Activated naive CD4-positive, alpha-beta T cell treated with anti-CD3 and anti-CD28 coated beads, Interleukin-2, amount 10 ng/mL, durations not matched to agents 7 days and 5 days (primary cell): Measurements from ENCODE around the gene SFXN1.

Experiments used
- CTCF ChIA-PET: fragments of 350-600 bp; sonication (Branson Sonifier 250); formaldehyde crosslinking; loops from one replicate; lab custom pipeline; 2021; ENCODE audit warnings: antibody characterized with exemption; lab: Charles Lee
- DNase-seq: peaks from one replicate; pipeline ENCODE4 v3.0.0-alpha.2; 2020
- H3K27ac Mint-ChIP-seq: one replicate; pipeline ENCODE4 v1.8.0; 2021; ENCODE audit warnings: mild to moderate bottlenecking, moderate library complexity, mixed read lengths
- H3K27me3 Mint-ChIP-seq: one replicate; pipeline ENCODE4 v1.8.0; 2021; ENCODE audit warnings: mild to moderate bottlenecking, mixed read lengths
- H3K36me3 Mint-ChIP-seq: one replicate; pipeline ENCODE4 v1.8.0; 2021; ENCODE audit warnings: mixed read lengths
- H3K4me1 Mint-ChIP-seq: one replicate; pipeline ENCODE4 v1.8.0; 2021; ENCODE audit warnings: mixed read lengths
- H3K4me3 Mint-ChIP-seq: one replicate; pipeline ENCODE4 v1.8.0; 2021; ENCODE audit warnings: mild to moderate bottlenecking, moderate library complexity, mixed read lengths
- H3K9me3 Mint-ChIP-seq: one replicate; pipeline ENCODE4 v1.8.0; 2021; ENCODE audit warnings: mixed read lengths

SFXN1 gene

DNA sequence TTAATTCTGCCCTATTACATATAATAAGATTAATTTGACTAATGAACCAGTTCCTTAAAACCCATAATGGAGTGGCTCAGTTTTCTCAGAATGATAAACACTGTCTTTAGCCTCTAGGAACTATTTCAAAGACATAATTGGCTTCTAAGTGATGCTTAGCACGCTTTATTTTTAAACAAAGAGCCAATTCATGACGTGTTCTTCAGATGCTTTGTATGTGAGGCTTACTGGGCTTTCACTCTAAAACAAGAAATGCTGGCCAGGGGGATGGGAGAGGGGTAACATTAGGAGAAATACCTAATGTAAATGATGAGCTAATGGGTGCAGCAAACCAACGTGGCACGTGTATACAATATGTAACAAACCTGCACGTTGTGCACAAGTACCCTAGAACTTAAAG lies 7.6 kb upstream of the SFXN1 start:
- Mint-ChIP-seq H3K27ac (no peak overlapping the region), H3K27me3 (peaks cover 21% of the 10 kb centered on the region), H3K4me3 (no peak overlapping the region), H3K36me3 (no peaks in the 10 kb centered on the region), H3K4me1 (peaks cover 7% of the 10 kb centered on the region), H3K9me3 (no peaks in the 10 kb centered on the region)
- CTCF ChIA-PET = no interaction called here
- no peak for DNase-seq

DNA sequence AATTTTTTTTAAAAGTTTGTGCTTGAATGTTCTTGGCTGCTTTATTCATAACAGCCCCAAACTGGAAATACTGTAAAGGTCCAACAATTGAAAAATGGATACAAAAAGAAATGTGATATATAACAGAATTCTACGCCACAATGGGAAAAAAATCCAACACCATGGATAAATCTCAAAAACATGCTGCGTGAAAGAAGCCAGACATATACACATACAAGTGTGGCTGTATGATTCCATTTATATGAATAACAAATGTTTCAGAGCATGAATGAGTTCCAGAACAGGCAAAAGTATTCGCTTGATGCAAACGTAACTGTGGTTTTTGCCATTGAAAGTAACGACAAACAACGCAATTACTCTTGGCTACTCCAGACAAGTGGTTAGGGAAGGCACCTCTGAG lies 7.2 kb upstream of the SFXN1 start:
- CTCF ChIA-PET = no interaction called here
- Mint-ChIP-seq H3K27me3 (peaks cover 25% of the 10 kb centered on the region), H3K27ac (no peak overlapping the region), H3K4me1 (peaks cover 9% of the 10 kb centered on the region), H3K9me3 (no peaks in the 10 kb centered on the region), H3K4me3 (no peak overlapping the region), H3K36me3 (no peaks in the 10 kb centered on the region)
- DNase-seq = no peak

DNA sequence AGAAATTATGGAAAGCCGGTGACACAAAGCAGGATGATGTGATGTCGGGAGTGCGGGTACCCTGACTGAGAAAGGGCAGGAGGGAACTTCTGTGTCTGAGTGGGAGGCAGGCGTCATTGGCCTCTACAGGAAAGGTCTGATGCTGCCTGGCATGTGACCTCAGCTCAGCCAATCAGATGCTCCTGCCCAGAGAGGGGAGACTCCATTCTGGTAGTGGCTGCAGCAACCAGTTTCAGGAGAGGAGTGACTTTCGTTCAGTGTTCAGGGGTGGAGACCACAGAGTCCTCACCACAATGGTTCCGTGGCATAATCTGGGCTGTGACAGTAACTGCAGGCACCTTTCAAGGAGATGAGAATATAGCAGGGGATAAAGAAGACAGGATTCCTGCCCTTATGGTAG lies 6.7 kb upstream of the SFXN1 start:
- Mint-ChIP-seq H3K4me1 (peaks cover 11% of the 10 kb centered on the region), H3K4me3 (no peak overlapping the region), H3K27ac (no peak overlapping the region), H3K27me3 (peaks cover 29% of the 10 kb centered on the region), H3K36me3 (no peaks in the 10 kb centered on the region), H3K9me3 (no peaks in the 10 kb centered on the region)
- DNase-seq = peak; percentile 48
- CTCF ChIA-PET = interaction anchor here (1.2 kb wide), 1 partner anchor 63 kb away, joined by 3 read pairs; no protein-coding TSS in a partner anchor

DNA sequence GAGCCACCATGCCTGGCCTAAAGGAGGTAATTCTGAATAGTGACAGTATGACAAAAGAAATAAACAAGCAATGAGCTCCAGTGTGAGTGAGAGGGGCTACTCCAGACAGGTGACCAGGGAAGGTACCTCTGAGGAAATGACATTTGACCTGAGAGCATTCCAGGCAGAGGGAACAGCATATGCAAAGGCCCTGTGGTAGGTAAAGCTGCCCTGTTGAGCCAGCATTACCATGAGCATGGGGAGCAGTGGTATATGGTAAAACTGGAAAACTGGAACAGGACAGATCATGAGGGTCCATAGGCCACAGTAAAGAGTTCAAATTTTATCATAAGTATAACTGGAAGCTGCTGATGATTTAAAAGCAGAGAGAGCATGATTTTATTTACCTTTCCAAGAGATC lies 6.0 kb upstream of the SFXN1 start:
- no peak for DNase-seq
- CTCF ChIA-PET = interaction anchor here (1.2 kb wide), 1 partner anchor 62 kb away, joined by 3 read pairs; no protein-coding TSS in a partner anchor
- Mint-ChIP-seq H3K36me3 (no peaks in the 10 kb centered on the region), H3K4me1 (peaks cover 11% of the 10 kb centered on the region), H3K4me3 (no peak overlapping the region), H3K27ac (no peak overlapping the region), H3K9me3 (no peaks in the 10 kb centered on the region), H3K27me3 (peaks cover 29% of the 10 kb centered on the region)

DNA sequence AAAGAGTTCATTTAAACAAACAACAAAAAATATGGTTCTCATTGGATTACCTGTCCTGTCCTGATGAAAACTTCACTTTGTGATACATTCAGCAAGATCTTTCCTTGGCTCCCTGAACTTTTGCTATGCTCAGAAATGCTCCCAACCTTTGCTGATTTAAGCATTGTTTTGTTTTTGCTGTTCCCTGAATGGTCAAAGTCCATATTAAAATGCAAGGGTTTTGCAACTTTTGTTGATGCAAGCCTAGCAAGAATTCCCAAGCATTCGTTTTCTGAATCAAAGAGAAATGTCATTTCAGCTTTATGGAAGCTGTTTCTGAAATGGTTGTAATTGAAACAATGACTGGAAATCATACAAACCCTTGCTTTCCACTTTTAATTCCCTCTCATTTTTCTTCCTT lies 3.1 kb upstream of the SFXN1 start:
- Mint-ChIP-seq H3K27ac (no peak overlapping the region), H3K4me1 (peaks cover 24% of the 10 kb centered on the region), H3K27me3 (peaks cover 21% of the 10 kb centered on the region), H3K4me3 (no peak overlapping the region), H3K36me3 (peaks cover 13% of the 10 kb centered on the region), H3K9me3 (no peaks in the 10 kb centered on the region)
- DNase-seq = no peak
- CTCF ChIA-PET = interaction anchor here (1.1 to 3.9 kb wide), 3 partner anchors 10 to 14 kb away, joined by 3 to 35 read pairs (median 3); no protein-coding TSS in a partner anchor

DNA sequence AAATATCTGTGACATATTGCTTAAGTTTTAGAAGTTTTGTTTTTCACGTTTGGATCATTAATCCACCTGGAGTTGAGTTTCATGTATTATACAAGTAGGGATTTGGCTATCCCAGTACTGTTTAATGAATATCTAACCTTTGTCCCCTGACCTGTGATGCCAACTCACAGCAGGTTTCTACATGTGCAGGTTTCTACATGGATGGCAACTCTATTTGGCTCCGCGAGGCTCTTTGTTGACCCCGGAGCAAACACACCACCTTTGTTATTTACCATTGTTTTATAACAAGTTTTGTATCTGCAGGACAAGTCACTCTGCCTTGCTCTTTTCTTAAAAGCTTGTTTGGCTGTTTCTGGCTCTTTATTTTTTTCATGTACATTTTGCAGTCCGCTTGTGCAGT lies 920 bp upstream of the SFXN1 start:
- no peak for DNase-seq
- Mint-ChIP-seq H3K9me3 (no peaks in the 10 kb centered on the region), H3K4me1 (peaks cover 38% of the 10 kb centered on the region), H3K27me3 (peaks cover 16% of the 10 kb centered on the region), H3K27ac (peak overlapping the region; percentile 25), H3K36me3 (peaks cover 31% of the 10 kb centered on the region), H3K4me3 (peak overlapping the region; percentile 76)
- CTCF ChIA-PET = interaction anchor here (1.2 to 3.9 kb wide), 3 partner anchors 12 to 241 kb away, joined by 3 to 35 read pairs (median 4); no protein-coding TSS in a partner anchor

DNA sequence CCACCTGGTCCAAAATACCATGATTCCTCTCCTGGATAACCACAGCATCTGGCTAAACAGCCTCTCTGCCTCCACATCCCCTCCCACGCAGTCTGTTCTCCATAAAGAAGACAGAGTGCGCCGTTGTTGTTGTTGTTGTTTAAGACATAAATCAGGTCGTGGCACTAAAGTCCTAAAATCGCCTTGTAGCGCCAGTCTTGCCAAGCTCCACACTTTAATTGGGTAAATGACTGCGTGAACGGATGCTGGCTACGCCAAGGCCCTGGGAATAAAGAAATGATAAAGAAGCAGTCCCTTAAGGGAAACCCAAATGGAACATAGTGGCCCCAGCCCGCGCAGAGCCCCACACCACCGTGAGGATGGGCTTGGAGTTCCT lies 364 bp upstream of the SFXN1 start:
- peaks cover 16% of the 10 kb centered on the region for H3K27me3 Mint-ChIP-seq
- H3K36me3 Mint-ChIP-seq = peaks cover 36% of the 10 kb centered on the region
- H3K4me3 Mint-ChIP-seq = peak overlapping the region; percentile 76
- H3K4me1 Mint-ChIP-seq = peaks cover 42% of the 10 kb centered on the region
- no peaks in the 10 kb centered on the region for H3K9me3 Mint-ChIP-seq
- DNase-seq = no peak
- CTCF ChIA-PET = interaction anchor here (1.2 to 3.9 kb wide), 3 partner anchors 13 to 240 kb away, joined by 3 to 35 read pairs (median 4); no protein-coding TSS in a partner anchor
- peak overlapping the region; percentile 83 for H3K27ac Mint-ChIP-seq

DNA sequence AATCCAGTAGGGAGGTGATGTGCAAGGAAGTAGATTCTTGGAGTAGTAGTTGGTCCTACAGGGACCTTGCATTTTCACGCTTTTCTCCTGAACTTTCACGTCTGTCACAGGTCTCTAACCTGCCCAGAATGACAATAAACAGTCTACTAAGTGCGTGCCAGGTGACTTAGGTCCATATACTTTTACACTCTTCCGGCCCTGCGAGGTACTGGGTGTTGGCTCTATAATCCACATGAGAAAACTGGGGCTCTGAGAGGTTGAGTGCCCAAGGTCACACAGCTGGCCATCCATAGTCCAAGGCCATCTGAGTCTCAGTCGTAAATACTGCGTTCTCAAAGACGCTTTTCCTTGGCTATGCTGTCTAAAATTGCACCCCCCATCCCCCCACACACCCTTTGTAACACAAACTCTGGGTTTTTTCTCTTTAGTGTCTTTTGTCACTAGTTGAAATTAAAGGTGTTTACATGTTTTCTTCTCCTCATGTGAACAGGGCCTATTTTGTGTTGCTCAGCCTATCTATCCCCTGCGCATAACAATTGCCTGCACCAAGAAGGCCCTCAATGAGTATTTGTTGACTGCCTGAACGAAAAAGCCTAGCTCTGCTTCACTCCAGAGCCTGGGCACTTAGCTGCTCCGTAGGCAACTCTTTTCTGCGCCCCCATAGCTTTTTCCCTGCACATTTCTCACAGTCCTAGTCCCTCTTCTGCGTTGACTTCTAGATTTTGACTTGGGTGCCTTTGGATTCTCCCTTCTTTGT lies 943 bp downstream of the SFXN1 start:
- CTCF ChIA-PET = interaction anchor here (1.8 to 2.2 kb wide), 2 partner anchors 15 to 55 kb away, joined by 6 read pairs; no protein-coding TSS in a partner anchor
- Mint-ChIP-seq H3K27ac (peak overlapping the region; percentile 94), H3K4me3 (peak overlapping the region; percentile 94), H3K27me3 (peaks cover 12% of the 10 kb centered on the region), H3K9me3 (no peaks in the 10 kb centered on the region), H3K4me1 (peaks cover 55% of the 10 kb centered on the region), H3K36me3 (peaks cover 49% of the 10 kb centered on the region)
- no peak for DNase-seq

DNA sequence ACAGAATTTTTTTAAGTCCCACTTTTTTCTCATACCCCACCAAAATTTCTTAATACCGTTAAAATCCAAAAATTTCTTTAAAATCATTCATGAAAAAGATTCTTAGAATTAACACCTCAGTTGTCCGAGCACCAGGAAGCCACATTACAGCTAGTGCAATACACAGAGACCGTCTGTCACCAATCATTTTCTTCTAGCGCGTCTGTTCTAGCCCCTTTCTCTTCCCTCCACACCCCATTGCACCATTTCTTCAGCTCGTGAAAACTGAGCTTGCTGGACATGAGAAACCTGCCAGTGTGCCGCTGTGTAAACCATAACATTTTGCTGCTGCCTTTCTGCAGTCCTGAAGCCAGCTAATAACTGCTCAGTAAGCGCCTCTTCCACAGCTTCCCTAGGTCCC lies 5.0 kb downstream of the SFXN1 start:
- Mint-ChIP-seq H3K4me1 (peaks cover 83% of the 10 kb centered on the region), H3K9me3 (no peaks in the 10 kb centered on the region), H3K36me3 (peaks cover 81% of the 10 kb centered on the region), H3K27ac (peak overlapping the region; percentile 55), H3K4me3 (no peak overlapping the region), H3K27me3 (no peaks in the 10 kb centered on the region)
- no peak for DNase-seq
- CTCF ChIA-PET = no interaction called here

DNA sequence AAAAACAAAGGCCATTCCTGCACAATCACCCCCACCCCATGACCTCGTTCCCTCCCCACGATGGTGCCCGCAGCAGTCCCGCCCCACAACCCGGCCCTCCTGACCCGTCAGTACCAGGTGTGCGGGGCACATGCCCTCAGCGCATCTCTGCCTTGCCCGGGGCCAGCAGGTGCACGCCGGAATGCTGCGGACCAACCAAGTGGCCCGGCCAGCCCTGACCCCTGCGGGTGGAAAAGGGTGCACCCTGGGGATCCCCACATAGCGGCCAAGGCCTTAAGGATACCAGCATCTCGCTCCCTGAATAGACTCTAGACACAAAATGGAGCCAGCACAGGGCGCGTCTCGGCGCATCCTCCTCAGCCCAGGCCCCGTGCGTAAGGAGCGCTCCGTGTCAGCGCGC lies 6.0 kb downstream of the SFXN1 start:
- DNase-seq = no peak
- CTCF ChIA-PET = no interaction called here
- H3K4me3 Mint-ChIP-seq = no peak overlapping the region
- peaks cover 92% of the 10 kb centered on the region for H3K4me1 Mint-ChIP-seq
- no peaks in the 10 kb centered on the region for H3K27me3 Mint-ChIP-seq
- no peaks in the 10 kb centered on the region for H3K9me3 Mint-ChIP-seq
- no peak overlapping the region for H3K27ac Mint-ChIP-seq
- H3K36me3 Mint-ChIP-seq = peaks cover 85% of the 10 kb centered on the region

DNA sequence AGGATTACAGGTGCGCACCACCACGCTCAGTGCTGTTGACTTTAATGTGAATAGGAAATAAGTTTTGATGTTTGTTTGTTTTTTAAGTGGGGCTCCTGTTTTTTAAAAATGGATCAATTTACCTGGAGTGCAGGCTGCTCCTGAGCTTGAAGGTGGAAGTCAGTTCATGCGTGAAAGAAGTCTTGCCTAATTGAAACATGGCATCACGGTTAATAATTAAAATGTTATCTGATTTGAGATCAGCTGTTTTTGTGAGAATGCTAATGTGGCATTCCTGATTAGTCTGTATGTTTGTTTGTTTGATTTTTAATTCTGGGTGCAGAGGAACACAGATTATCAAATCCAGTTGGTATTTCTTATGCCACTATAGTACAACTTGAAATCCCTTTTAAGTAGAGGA lies 6.5 kb downstream of the SFXN1 start:
- H3K4me1 Mint-ChIP-seq = peaks cover 93% of the 10 kb centered on the region
- no peak for DNase-seq

DNA sequence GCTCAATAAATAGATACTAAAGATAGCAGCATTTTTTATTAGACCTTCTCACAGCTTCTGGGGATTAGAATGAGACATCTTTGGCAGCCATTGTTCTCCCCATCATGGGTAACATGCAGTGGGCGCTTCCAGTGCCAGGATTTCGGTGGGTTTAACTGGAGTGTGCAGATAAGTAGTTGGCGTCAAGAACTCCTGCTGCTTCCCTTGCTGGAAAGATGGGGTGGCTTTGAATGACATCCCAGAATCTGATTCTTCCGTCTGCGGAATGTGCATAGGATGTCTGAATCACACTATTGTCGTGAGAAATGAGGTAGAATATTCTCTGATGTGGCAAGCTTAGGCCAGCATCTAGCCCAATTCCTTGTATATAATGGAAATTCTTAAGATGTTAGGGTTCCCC lies 7.3 kb downstream of the SFXN1 start:
- Mint-ChIP-seq H3K36me3 (peaks cover 82% of the 10 kb centered on the region), H3K4me3 (no peak overlapping the region), H3K27me3 (no peaks in the 10 kb centered on the region), H3K9me3 (no peaks in the 10 kb centered on the region), H3K4me1 (peaks cover 93% of the 10 kb centered on the region), H3K27ac (no peak overlapping the region)
- DNase-seq = no peak
- CTCF ChIA-PET = interaction anchor here (1.5 kb wide), 1 partner anchor 9 kb away, joined by 4 read pairs; no protein-coding TSS in a partner anchor

More for the DNA sequence above, 6.5 kb downstream of the SFXN1 start:
- Mint-ChIP-seq H3K27ac (peak overlapping the region; percentile 39), H3K4me3 (no peak overlapping the region), H3K27me3 (no peaks in the 10 kb centered on the region), H3K9me3 (no peaks in the 10 kb centered on the region), H3K36me3 (peaks cover 85% of the 10 kb centered on the region)
- CTCF ChIA-PET = no interaction called here

DNA sequence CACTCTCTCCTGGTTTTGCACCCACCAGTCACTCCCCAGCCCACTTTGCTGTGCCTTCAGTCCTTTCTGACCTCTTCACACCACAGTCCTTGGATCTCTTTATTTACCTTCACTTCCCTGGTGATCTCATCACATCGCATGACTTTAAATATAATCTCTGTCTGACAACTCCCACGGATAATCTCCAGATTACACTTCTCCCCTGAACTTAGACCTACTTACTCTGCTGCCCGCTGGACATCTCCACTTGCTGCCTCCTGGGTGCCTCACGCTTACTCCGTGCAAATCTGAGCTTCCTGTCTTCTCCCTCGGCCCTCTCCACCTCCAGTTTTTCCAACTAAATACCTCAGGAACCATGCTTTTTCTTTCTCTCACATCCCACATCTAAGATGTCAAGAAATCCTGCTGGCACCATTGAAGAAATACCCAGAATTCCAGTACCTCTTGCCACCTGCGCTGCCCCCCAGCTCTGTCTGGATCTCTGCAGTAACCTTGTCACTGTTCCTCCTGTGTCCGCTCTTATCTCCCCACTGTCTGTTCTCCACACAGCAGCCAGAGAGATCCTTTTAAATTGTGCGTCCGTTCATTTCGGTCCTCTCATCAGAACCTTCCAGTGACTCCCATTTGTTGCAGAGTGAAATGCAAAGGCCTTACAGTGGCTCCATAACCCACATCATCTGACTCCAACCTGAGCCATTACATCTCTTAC lies 9.3 kb downstream of the SFXN1 start:
- Mint-ChIP-seq H3K9me3 (no peaks in the 10 kb centered on the region), H3K4me3 (no peak overlapping the region), H3K27ac (peak overlapping the region; percentile 63), H3K4me1 (peaks cover 80% of the 10 kb centered on the region), H3K27me3 (no peaks in the 10 kb centered on the region), H3K36me3 (peaks cover 77% of the 10 kb centered on the region)
- no peak for DNase-seq
- CTCF ChIA-PET = interaction anchor here (1.0 kb wide), 1 partner anchor 12 kb away, joined by 3 read pairs; no protein-coding TSS in a partner anchor

DNA sequence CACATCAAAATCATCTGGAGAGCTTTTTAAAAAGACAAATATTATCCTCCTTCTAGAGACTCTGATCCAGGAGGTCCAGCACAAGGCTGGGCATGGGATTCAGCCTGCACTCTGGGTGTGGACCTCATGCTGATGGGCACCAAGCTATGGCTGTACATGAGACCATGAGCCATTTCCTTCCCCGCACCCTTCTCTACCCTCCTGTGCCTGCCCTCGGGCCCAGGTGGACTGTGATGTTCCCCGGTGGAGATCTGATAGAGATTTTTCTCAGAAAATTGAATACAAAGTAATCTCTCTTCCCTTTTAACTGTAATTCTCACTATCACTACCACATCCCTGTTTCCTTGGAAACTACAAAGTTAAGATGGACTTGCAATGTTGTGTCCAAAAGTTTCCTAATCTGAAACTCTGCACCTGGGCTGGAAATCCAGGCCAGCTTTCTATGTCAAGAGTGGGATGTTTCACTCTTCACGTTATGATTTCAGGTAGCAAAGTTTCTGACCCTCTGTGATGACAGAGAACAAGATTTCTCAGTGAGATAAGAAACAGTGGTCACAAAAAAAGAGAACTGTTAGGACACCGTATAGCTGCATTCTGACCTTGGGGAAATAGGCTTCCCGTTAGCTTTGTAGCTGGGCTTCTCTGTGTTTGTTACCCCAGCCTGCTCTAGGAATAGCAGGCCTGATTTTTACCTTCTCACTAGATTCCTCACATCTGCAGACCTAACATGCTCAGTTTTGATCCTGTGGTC lies 11.5 kb downstream of the SFXN1 start:
- CTCF ChIA-PET = interaction anchor here (1.0 to 1.1 kb wide), 2 partner anchors 9 to 25 kb away, joined by 3 read pairs; no protein-coding TSS in a partner anchor
- Mint-ChIP-seq H3K4me3 (no peak overlapping the region), H3K4me1 (peaks cover 62% of the 10 kb centered on the region), H3K27ac (no peak overlapping the region), H3K27me3 (no peaks in the 10 kb centered on the region), H3K36me3 (peaks cover 70% of the 10 kb centered on the region), H3K9me3 (no peaks in the 10 kb centered on the region)
- no peak for DNase-seq
